Measurements from ENCODE around the gene COL5A1. TPM values are rescaled to one million over a fixed set of nuclear protein-coding genes. Genes with fewer than 3 reads are reported as not detected.

The COL5A1 gene
- total RNA-seq, 1 donor from 2014 or later, result 12.8 TPM

DNA sequence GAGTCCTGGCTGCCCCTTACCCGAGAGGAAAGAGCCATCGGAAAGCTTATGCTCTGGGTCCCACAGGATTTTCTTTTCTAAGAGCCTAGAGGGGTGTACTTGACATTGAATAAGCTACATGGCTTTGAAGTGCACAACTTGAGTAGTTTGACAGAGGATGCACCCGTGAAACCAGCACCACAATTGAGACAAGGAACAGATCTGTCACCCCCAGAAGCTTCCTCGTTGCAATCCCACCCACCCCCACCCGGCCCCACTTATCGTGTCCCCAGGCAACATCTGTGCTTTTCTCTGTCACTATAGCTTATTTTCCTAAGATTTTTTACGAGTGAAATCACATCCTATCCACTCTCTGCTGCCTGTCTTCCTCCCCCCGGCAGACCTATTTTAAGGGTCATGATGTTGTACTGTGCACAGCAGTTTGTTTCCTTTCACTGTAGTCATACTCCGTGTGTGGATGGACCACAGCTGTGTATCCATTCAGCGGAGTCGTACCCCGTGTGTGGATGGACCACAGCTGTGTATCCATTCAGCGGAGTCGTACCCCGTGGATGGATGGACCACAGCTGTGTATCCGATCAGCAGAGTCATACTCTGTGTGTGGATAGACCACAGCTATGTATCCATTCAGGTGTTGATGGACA is 230.2 kb downstream of the COL5A1 start:
- DNase-seq (ENCODE audit: low read depth), result no peak

DNA sequence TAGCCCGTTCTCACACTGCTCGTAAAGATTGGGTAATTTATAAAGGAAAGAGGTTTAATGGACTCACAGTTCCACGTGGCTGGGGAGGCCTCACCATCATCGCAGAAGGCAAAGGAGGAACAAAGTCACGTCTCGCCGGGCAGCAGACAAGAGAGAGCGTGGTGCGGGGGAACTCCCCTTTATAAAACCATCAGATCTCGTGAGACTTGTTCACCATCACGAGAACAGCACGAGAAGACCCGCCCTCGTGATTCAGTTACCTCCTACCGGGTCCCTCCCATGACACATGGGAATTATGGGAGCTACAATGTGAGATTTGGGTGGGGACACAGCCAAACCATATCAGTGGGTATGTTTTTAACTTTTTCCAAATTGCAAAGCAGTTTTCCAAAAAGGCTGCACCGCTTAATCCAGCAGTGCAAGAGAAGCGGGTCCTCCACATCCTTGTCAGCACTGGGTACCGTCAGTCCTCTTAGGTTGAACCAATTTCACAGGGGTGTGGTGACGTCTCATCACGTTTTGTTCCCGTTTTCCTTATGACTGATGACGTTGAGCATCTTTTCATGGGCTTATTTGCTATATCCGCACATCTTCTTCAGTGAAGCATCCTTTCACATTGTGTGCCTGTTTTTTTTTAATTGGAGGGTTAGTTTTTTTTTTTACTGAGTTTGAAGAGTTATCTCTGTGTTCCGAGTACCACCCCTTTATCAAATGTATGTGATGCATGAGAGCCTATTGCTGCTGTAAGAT is 231.1 kb downstream of the COL5A1 start:
- no peak for DNase-seq (ENCODE audit: low read depth)

- no peak for DNase-seq (ENCODE audit: low read depth)
Measured at GRCh38 chr9:134875371-134875770, 233.8 kb downstream of the COL5A1 start.

DNA sequence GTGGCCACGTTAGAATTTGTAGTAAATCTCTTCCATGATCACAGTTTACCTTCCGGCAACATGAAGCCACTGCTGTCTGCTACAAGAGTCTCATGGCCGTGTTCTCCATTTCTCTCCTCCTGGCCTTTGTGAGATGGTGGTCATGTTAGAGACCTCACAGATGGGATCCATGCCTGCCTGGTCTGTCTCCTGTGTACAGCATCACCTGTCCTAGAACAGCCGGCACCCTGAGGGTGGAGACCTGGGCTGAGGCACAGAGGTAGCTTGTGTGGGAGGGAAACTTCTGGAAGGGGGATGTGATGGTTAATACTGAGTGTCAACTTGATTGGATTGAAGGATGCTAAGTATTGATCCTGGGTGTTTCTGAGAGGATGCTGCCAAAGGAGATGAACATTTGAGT is 235.9 kb downstream of the COL5A1 start:
- no peak for DNase-seq (ENCODE audit: low read depth)

GRCh38 chr9:134879664-134880483 is 238.3 kb downstream of the COL5A1 start:
- no peak for DNase-seq (ENCODE audit: low read depth)

DNA sequence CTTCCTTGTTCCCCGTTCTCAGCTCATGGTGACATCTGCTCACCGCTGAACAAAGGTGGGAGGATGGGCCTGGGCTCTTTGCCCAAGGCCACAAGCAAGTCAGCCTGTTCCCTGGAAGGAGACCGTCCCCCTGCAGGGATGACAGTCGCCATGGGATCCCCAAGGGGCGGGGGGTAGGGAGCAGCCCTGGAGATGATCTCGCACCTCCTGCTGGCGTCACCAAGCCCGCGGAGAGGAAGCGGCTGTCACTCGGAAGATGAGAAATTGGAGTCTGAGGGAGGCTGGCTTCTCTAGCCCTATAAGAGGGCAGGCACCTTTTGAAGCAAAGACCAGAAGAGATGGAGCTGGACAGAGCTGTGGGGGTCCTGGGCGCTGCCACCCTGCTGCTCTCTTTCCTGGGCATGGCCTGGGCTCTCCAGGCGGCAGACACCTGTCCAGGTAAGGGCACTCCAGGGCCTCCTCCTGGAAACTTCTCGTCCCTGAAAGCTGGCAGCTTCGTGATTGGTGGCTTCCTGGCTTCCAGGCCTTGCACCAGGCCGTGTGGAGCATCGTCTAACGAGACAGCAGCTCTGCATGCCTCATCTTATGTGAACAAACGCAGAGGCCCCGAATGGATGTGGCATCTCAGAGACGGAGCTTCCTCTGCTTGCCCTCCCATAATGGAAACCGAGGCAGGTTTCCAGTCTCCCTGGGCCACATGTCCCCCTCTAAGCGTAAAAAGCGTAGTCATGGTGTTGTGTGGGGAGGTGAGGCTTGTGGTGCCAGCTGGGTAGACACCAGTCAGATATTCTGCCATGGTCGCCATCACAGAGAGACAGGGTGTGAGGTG is 239.1 kb downstream of the COL5A1 start, which contains the start of gene FCN2:
Gene FCN2, plus strand, starts transcription at position 327 of the 829 bp plus-strand sequence. Its CDS starts 12 bp downstream, at position 339.
- DNase-seq (ENCODE audit: low read depth), result no peak

DNA sequence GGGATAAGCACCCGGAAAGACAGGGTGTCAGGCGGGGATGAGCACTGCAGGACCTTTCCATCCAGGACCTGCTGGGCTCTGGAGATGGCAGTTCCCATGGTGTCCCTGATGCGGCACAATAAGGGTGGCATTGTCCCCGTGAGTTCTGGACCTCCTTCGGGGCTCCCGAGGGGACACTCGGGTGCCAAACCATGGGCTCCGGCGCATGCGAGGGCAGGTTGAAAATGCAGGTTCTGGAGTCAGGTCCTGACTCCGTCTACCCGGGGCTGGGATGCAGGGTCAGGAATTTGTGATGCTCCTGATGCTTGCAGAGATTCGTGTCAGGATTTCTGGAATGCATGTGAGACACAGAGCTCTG is 239.7 kb downstream of the COL5A1 start:
- DNase-seq (ENCODE audit: low read depth), result no peak

DNA sequence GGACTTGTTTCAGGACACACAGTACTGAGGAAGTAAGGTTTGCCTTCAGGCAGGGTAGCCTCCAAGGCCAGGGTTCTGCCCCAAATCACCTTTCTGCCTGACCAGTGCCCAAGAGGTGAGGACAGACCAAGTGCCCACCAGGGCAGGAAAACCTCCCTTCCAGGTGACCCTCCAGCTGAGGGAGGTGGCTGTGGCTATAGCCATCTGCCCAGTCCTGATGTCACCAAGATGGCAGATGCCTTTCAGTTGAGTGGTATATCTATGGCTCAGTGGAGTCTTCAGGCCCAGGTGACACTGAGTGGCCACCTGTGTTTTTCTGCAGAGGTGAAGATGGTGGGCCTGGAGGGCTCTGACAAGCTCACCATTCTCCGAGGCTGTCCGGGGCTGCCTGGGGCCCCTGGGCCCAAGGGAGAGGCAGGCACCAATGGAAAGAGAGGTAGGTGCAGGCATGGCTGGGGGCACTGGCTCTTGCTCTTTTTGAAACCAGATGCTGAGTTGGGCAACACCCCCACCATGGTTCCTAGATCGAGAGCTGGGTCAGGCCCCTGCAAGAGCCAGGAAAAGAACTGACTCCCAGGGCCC is 240.7 kb downstream of the COL5A1 start:
- no peak for DNase-seq (ENCODE audit: low read depth)

GRCh38 chr9:134883040-134883782 is 241.6 kb downstream of the COL5A1 start:
- DNase-seq (ENCODE audit: low read depth), result no peak

DNA sequence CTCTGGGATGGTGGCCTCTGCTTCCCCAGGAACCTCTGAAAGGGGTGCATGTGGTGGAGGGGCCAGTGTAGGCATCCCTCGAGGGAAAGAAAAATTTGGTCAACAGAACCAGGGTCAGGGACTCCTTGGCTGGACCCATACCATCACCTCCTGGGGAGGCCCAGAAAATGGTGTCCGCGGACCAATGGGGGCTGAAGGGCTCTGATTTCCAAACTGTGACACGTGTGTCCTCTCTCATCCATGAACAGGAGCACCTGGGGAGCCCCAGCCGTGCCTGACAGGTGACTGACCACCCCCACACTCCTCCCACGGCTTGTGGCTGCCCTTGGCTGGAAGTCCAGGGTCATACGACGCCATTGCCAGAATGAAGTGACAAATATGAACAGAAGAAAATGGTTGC is 242.9 kb downstream of the COL5A1 start:
- no peak for DNase-seq (ENCODE audit: low read depth)

GRCh38 chr9:134885001-134885678 is 243.5 kb downstream of the COL5A1 start:
- no peak for DNase-seq (ENCODE audit: low read depth)

GRCh38 chr9:134885679-134886412 is 244.2 kb downstream of the COL5A1 start:
- DNase-seq (ENCODE audit: low read depth), result no peak

DNA sequence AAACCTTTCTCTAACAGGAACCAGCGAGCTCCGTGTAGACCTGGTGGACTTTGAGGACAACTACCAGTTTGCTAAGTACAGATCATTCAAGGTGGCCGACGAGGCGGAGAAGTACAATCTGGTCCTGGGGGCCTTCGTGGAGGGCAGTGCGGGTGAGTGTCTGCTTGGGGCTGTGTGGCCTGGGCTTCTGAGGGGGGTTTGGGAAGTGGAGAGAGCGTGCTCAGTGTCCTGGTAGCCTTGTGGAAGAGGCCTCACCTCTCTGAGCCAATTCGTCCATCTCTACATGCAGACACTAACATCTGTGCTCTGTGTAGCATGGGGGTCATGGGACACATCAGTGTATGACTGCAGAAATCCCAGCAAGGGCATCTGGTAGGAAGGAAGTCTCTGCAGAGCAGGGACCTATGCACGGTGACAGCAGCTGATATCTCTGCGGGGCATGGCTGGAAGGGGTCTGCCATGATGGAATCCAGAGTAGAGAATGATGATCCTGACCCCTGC is 244.9 kb downstream of the COL5A1 start:
- DNase-seq (ENCODE audit: low read depth), result no peak

GRCh38 chr9:134887219-134887618 is 245.6 kb downstream of the COL5A1 start:
- no peak for DNase-seq (ENCODE audit: low read depth)

- DNase-seq (ENCODE audit: low read depth), result no peak
Measured at GRCh38 chr9:134887686-134888602, 246.3 kb downstream of the COL5A1 start.

DNA sequence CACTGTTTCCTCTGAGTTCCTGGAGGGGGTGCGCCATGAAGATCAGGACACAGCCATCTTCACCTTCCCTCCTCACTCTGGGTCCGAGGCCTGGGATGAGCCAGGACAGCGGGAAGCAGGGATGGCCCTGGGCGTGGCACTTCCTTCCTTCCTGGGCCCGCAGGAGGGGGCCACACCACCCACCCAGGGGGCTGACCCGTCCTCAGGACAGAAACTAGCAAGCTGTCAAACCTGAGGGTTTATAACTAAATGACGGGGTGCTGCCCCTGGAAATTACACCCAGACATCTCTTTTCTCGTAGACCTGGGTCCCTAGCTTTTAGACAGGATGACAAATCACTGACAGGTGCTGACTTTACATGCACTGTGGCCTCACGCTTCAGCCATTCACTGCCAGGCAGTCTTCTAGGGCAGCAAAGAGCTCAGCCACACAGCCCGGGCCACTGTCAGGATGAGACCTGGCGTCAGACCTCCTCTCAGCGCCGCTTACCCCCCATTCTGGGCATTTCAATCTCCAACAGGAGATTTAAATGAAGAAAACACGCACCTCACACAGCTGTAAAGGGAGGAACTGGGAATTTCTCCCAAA is 247.1 kb downstream of the COL5A1 start:
- no peak for DNase-seq (ENCODE audit: low read depth)

- no peak for DNase-seq (ENCODE audit: low read depth)
Measured at GRCh38 chr9:134889386-134890154, 248.0 kb downstream of the COL5A1 start.

Data from renal cortical epithelial cell (primary cell).